Nephron (organoid): Measurements from ENCODE around the gene PRKCH.
"Not testable (repeated sequence)": the region's sequence is repeated elsewhere in the genome, so short reads cannot be mapped to it uniquely, and the experiment has no call there.

Experiments used
- H3K27ac Mint-ChIP-seq, 3 experiments: 2 replicates each; pipeline ENCODE4 v1.8.0; 2020; ENCODE audit warnings: mixed read lengths in 3 of 3, mild to moderate bottlenecking in 2 of 3, moderate library complexity in 1 of 3
- H3K27me3 Mint-ChIP-seq: 2 replicates; pipeline ENCODE4 v1.8.0; 2021; ENCODE audit warnings: low read depth, mild to moderate bottlenecking, moderate library complexity, mixed read lengths
- H3K36me3 Mint-ChIP-seq: 2 replicates; pipeline ENCODE4 v1.8.0; 2020; ENCODE audit warnings: low read depth, mixed read lengths
- H3K4me1 Mint-ChIP-seq: 2 replicates; pipeline ENCODE4 v1.8.0; 2020; ENCODE audit warnings: mixed read lengths
- H3K4me3 Mint-ChIP-seq, 3 experiments: 2 replicates each; pipeline ENCODE4 v1.8.0; 2020; ENCODE audit warnings: mild to moderate bottlenecking in 3 of 3, mixed read lengths in 3 of 3, moderate library complexity in 2 of 3
- H3K9me3 Mint-ChIP-seq: 2 replicates; pipeline ENCODE4 v1.8.0; 2020; ENCODE audit warnings: mixed read lengths
- CTCF ChIP-seq, 3 experiments: fragments of 200-600 bp; sonication (generic); IDR thresholded peaks; one replicate each; pipeline ENCODE4 v1.5.0; 2021; ENCODE audit warnings: antibody characterized with exemption in 3 of 3; ENCODE audit not compliant: unreplicated experiment in 3 of 3

The PRKCH gene

GRCh38 chr14:61406198-61406597 lies 84.8 kb downstream of the PRKCH start:
- Mint-ChIP-seq H3K4me1 (peaks cover 6% of the 10 kb centered on the region), H3K9me3 (no peaks in the 10 kb centered on the region), H3K4me3 (no peak overlapping the region), H3K27ac (peak overlapping the region in 1 of 3 experiments; percentile 17), H3K36me3 (no peaks in the 10 kb centered on the region), H3K27me3 (no peaks in the 10 kb centered on the region)
- no peak for TF ChIP-seq CTCF (IDR thresholded peaks at IDR 0.05; ENCODE audit: unreplicated experiment in 3 of 3)

GRCh38 chr14:61406675-61407074 lies 85.3 kb downstream of the PRKCH start:
- H3K4me1 Mint-ChIP-seq = peaks cover 6% of the 10 kb centered on the region
- no peak overlapping the region for H3K27ac Mint-ChIP-seq
- TF ChIP-seq CTCF (IDR thresholded peaks at IDR 0.05; ENCODE audit: unreplicated experiment in 3 of 3) = no peak
- H3K36me3 Mint-ChIP-seq = no peaks in the 10 kb centered on the region
- no peaks in the 10 kb centered on the region for H3K9me3 Mint-ChIP-seq
- H3K4me3 Mint-ChIP-seq = no peak overlapping the region
- no peaks in the 10 kb centered on the region for H3K27me3 Mint-ChIP-seq

DNA sequence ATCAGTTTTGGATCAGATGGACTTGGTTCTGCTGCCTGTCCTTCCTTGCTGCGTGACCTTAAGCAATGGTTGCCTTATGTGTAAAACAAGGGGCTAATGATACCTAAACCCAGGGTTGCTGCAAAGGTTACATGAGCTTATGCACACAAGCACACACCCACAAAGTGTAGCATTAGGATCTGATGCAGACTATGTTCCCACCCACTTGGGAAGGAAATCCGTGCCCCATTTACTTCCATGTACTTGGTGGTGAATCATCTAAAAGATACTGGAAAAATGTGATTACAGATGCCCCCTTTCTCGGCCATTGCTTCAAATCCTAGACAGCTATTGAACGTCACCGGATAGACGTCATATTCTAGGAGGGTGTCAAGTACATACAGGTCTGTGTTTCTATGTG lies 87.1 kb downstream of the PRKCH start:
- Mint-ChIP-seq H3K4me3 (no peak overlapping the region), H3K9me3 (no peaks in the 10 kb centered on the region), H3K36me3 (no peaks in the 10 kb centered on the region), H3K4me1 (peaks cover 6% of the 10 kb centered on the region), H3K27ac (no peak overlapping the region), H3K27me3 (no peaks in the 10 kb centered on the region)
- no peak for TF ChIP-seq CTCF (IDR thresholded peaks at IDR 0.05; ENCODE audit: unreplicated experiment in 3 of 3)

GRCh38 chr14:61409782-61410181 lies 88.4 kb downstream of the PRKCH start:
- Mint-ChIP-seq H3K4me1 (peaks cover 6% of the 10 kb centered on the region), H3K9me3 (no peaks in the 10 kb centered on the region), H3K27me3 (no peaks in the 10 kb centered on the region), H3K27ac (no peak overlapping the region), H3K36me3 (no peaks in the 10 kb centered on the region), H3K4me3 (no peak overlapping the region)
- TF ChIP-seq CTCF (IDR thresholded peaks at IDR 0.05; ENCODE audit: unreplicated experiment in 3 of 3) = no peak

- H3K4me1 Mint-ChIP-seq = peaks cover 10% of the 10 kb centered on the region
- not testable (repeated sequence) for H3K27me3 Mint-ChIP-seq, H3K4me3 Mint-ChIP-seq, H3K27ac Mint-ChIP-seq, H3K9me3 Mint-ChIP-seq, H3K36me3 Mint-ChIP-seq
These were observed 94.6 kb downstream of the PRKCH start for GRCh38 chr14:61415934-61416333.

GRCh38 chr14:61416591-61416990 lies 95.2 kb downstream of the PRKCH start:
- Mint-ChIP-seq H3K27me3 (peaks cover 3% of the 10 kb centered on the region), H3K27ac (no peak overlapping the region), H3K4me3 (no peak overlapping the region), H3K4me1 (peaks cover 10% of the 10 kb centered on the region), H3K9me3 (no peaks in the 10 kb centered on the region), H3K36me3 (no peaks in the 10 kb centered on the region)
- TF ChIP-seq CTCF (IDR thresholded peaks at IDR 0.05; ENCODE audit: unreplicated experiment in 3 of 3) = no peak
